GM13977 (cell line): ENCODE results near the gene DAD1.

ENCODE experiments used
- DNase-seq: peaks from one replicate; pipeline ENCODE4 v3.0.0; 2012; ENCODE audit warnings: low spot score
- CTCF ChIP-seq: IDR thresholded peaks from 2 replicates; pipeline ENCODE4 v1.5.1; 2012; ENCODE audit warnings: mild to moderate bottlenecking, control low read depth; ENCODE audit not compliant: insufficient read depth; ENCODE audit errors: extremely low read depth, missing control alignments
- in situ Hi-C: fragments of 300-500 bp; cut with MboI; formaldehyde crosslinking; loops from one replicate; pipeline ENCODE4 v1.12.0; 2022; ENCODE audit warnings: low sequenced_read_pairs, low pct_unique_long_range_greater_than_20kb, mixed read lengths, inconsistent platforms; ENCODE audit not compliant: unreplicated experiment

The DAD1 gene

GRCh38 chr14:22599349-22599748 lies 10.3 kb upstream of the DAD1 start:
- TF ChIP-seq CTCF: no peak
- no peak for DNase-seq
- in situ Hi-C loops: loop anchor here (10.0 to 25.0 kb wide), 2 partner anchors 45 to 263 kb away; partner anchors contain the start of genes LRP10 and OR6J1

DNA sequence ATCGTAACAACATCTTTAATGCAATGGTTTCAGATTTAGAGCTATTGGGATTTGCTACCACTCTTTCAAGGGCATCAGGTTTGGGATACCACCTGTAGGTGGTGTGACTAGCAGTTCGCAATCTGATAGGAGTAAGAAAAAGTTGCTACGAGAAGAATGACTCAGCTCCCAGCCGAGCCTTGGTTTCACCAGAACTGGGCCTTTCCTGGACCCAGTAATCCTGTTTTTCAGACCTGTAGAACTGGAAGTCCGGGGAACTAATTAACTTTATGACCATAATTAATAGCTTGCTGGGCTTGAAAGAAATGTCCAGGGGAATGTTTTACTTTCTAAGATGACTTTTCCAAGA lies 9.8 kb upstream of the DAD1 start:
- peak; percentile 25 for TF ChIP-seq CTCF
- DNase-seq: peak; percentile 60
- in situ Hi-C loops: loop anchor here (10.0 to 25.0 kb wide), 2 partner anchors 46 to 263 kb away; partner anchors contain the start of genes LRP10 and OR6J1

DNA sequence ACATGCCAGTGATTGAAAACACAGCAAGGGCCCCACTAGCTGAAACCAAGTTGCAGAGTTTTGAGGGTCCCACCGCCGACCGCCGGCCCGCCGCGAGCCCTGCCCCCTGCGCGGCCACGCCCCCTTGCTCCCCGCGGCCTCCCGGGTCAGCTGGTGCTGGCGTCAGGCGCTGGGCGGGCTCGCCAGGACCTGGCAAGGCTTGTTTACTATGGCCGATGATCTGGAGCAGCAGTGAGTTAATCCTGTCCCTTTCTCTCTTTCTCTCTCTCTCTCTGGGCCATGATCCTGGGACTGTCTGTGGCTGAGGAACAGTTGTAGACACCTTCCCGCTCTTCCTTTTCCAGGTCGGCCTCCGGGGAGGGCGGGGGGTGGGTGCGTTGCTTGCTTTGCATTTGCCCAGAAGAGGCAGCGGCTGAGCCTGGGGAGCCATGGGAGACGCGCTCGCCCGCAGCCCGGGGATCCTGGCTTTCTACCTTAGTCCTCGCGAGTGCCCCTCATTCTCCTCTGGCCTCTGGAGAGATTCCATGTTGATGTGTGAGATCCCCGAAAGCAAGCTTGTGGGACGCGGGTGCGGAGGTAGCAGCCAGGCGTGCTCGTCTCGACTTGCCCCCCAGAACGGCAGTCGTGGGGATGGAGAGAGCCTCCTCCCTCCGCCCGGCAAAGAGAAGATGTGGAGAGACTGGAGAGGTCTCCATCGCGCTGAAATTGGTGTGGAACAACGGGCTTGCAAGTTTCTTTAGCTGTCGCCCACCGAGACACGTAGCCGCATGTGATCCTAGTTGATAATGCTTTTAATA lies 9.3 kb upstream of the DAD1 start, which contains the start of gene ABHD4:
Gene ABHD4 (plus strand): TSS at position 202 of the 797 bp plus-strand sequence. CDS start 7 bp downstream, at position 209.
- in situ Hi-C loops: loop anchor here (10.0 to 25.0 kb wide), 2 partner anchors 47 to 264 kb away; partner anchors contain the start of genes LRP10 and OR6J1
- DNase-seq: peak; percentile 86
- no peak for TF ChIP-seq CTCF

DNA sequence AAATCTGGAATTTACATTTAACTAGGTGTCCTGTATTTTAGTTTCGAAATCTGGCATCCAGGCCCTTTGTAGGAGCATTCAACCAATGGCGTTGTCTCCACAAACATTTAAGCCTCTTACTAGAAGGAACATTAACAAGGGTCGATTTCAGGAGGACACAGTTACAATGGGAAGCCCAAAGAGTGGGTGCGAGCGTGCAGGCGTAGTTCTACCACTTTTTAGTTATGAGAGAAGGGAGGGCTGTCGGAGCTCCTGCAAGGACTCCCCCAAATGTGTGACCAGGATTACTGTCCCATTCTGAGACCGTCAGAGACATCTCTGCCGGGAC lies 8.7 kb upstream of the DAD1 start:
- TF ChIP-seq CTCF: no peak
- in situ Hi-C loops: loop anchor here (10.0 to 25.0 kb wide), 2 partner anchors 47 to 265 kb away; partner anchors contain the start of genes LRP10 and OR6J1
- DNase-seq: no peak

DNA sequence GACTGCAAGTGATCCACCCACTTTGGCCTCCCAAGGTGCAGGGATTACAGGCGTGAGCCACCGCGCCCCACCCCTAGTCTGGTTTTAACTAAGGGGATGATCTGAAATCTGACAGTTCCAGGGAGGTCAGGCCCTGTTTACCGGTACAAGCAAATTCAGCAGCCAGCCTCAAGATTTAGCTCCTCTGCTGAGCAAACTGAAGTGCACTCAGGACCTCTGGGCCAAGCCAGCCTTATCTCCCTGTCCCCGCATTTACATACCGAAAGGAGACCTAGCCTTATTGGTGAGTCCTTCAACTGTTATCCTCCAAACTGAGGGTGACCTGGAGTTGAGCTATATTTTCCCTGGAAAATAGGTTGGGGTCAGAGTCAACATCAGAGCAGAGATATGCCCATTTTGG lies 8.2 kb upstream of the DAD1 start:
- in situ Hi-C loops: loop anchor here (10.0 to 25.0 kb wide), 2 partner anchors 48 to 265 kb away; partner anchors contain the start of genes LRP10 and OR6J1
- no peak for DNase-seq
- TF ChIP-seq CTCF: no peak

- TF ChIP-seq CTCF: no peak
- no peak for DNase-seq
- in situ Hi-C loops: loop anchor here (10.0 to 25.0 kb wide), 2 partner anchors 48 to 266 kb away; partner anchors contain the start of genes LRP10 and OR6J1
Measured at GRCh38 chr14:22596354-22596879, 7.4 kb upstream of the DAD1 start.
